GM19043 (cell line): ENCODE results near the gene PAPOLA.

Source experiments
- ATAC-seq: cut with Tn5 transposase; IDR thresholded peaks from one replicate; pipeline ENCODE4 v1.9.1; 2021; ENCODE audit warnings: low read depth; ENCODE audit not compliant: unreplicated experiment

The PAPOLA gene

GRCh38 chr14:96554315-96554910, 52.2 kb downstream of the PAPOLA start:
- ATAC-seq = no peak

GRCh38 chr14:96559571-96559970, 57.4 kb downstream of the PAPOLA start:
- no peak for ATAC-seq

GRCh38 chr14:96564389-96564788, 62.2 kb downstream of the PAPOLA start:
- ATAC-seq = no peak

- ATAC-seq = no peak
These were observed 63.6 kb downstream of the PAPOLA start for GRCh38 chr14:96565811-96566210.

GRCh38 chr14:96567289-96567899, 65.2 kb downstream of the PAPOLA start:
- no peak for ATAC-seq

- no peak for ATAC-seq
These were observed 66.4 kb downstream of the PAPOLA start for GRCh38 chr14:96568621-96569020.

GRCh38 chr14:96571311-96571710, 69.1 kb downstream of the PAPOLA start:
- no peak for ATAC-seq

GRCh38 chr14:96573473-96574100, 71.4 kb downstream of the PAPOLA start:
- ATAC-seq = no peak

- no peak for ATAC-seq
These were observed 72.0 kb downstream of the PAPOLA start for GRCh38 chr14:96574171-96574632.

- no peak for ATAC-seq
These were observed 72.8 kb downstream of the PAPOLA start for GRCh38 chr14:96574633-96575632.

- ATAC-seq = no peak
These were observed 74.2 kb downstream of the PAPOLA start for GRCh38 chr14:96576359-96576758.

GRCh38 chr14:96576937-96577336, 74.8 kb downstream of the PAPOLA start:
- ATAC-seq = no peak

- ATAC-seq = no peak
These were observed 76.4 kb downstream of the PAPOLA start for GRCh38 chr14:96578619-96579018.

GRCh38 chr14:96579358-96579757, 77.2 kb downstream of the PAPOLA start:
- no peak for ATAC-seq

- ATAC-seq = no peak
These were observed 77.7 kb downstream of the PAPOLA start for GRCh38 chr14:96579855-96580254.

GRCh38 chr14:96580566-96580965, 78.4 kb downstream of the PAPOLA start:
- ATAC-seq = no peak

GRCh38 chr14:96581026-96581425, 78.8 kb downstream of the PAPOLA start:
- no peak for ATAC-seq

GRCh38 chr14:96581902-96582301, 79.7 kb downstream of the PAPOLA start:
- ATAC-seq = no peak

- no peak for ATAC-seq
These were observed 80.3 kb downstream of the PAPOLA start for GRCh38 chr14:96582411-96582961.

GRCh38 chr14:96582995-96583394, 80.8 kb downstream of the PAPOLA start:
- ATAC-seq = no peak
